ENCODE results near the gene USP3. TPM values are rescaled to one million over a fixed set of nuclear protein-coding genes. Genes with fewer than 3 reads are reported as not detected.

USP3 gene
- total and polyA plus RNA-seq, 2 of the 13 experiments (the other 11 are each of a cell fraction or from before 2014, with no cell fraction given): 14.3 to 61.2 TPM

DNA sequence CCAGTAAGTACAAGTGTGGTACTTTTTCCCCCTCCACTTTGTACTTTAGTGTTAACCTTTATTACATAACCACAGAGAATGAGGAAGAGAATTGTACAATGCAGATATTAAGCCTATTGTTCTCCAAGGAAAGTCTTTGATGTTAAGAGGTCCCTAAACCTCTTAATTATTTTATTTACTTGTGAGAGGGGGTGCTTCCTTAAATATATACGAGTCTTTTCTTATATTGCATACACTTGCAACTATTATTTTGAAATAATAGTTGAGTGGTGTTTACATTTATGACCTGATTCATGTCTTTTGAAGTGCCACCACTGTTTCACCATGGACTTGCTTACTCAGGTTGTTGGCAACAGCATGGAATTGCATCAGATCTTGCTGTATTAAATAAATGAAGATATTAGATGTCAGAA, 10.1 kb downstream of the USP3 start:
- H3K27me3 ChIP-seq (ENCODE audit: control insufficient read depth in 1 of 2, insufficient read depth in 2 of 2, low read length in 2 of 2): no peaks in the 10 kb centered on the region
- H3K9ac ChIP-seq (ENCODE audit: insufficient read depth, low read depth, low read length): no peak overlapping the region; the same call in 1 of the 2 replicates
- intact Hi-C loops (cut with micrococcal nuclease; ENCODE audit: unreplicated experiment) (loop anchor here (1.0 kb wide), 1 partner anchor 8 kb away; no protein-coding TSS in a partner anchor), in situ Hi-C loops (cut with HindIII; ENCODE audit: extremely low pct_ligation_motif_present, low pct_unique_long_range_greater_than_20kb) (no loop called here)
- peaks cover 25% of the 10 kb centered on the region for H4K20me1 ChIP-seq (ENCODE audit: insufficient read depth, low read length)
- CTCF ChIA-PET (ENCODE audit: low intra/inter-chr PET ratio, low total read pairs): no interaction called here
- POLR2A ChIA-PET: interaction anchor here (2.0 kb wide), 1 partner anchor 10 kb away, joined by 13 read pairs; the partner anchor contains the start of gene USP3
- FAIRE-seq (no peak), ATAC-seq (peak; percentile 48; the same call in 1 of the 3 replicates), DNase-seq (ENCODE audit: low spot score) (peak; percentile 76)
- no peaks in the 10 kb centered on the region for H3K9me3 ChIP-seq (ENCODE audit: low read length)
- WGBS (ENCODE audit: low lambda C conversion rate): 3% methylated on average over 1 of the region's 1 CpG
- BruUV-seq (replicated peaks): no TSS peak
- no peak overlapping the region for H2AFZ ChIP-seq (ENCODE audit: low read length)
- peak overlapping the region in 2 of 3 experiments; percentile 3 to 29; a peak in 1 of 6 replicates for H3K4me3 ChIP-seq (replicated peaks in 1 of 3; ENCODE audit: insufficient read depth in 1 of 3, low read depth in 2 of 3, low read length in 3 of 3)
- no peaks in the 10 kb centered on the region for H3K36me3 ChIP-seq (replicated peaks in 1 of 2; ENCODE audit: control insufficient read depth in 1 of 2, insufficient read depth in 2 of 2, low read length in 2 of 2)
- peaks cover 97% of the 10 kb centered on the region for H3K4me1 ChIP-seq (ENCODE audit: insufficient read depth, low read length)
- peaks cover 99% of the 10 kb centered on the region for H3K79me2 ChIP-seq (ENCODE audit: insufficient read depth, low read length)
- H3K27ac ChIP-seq (ENCODE audit: extremely low read length, insufficient read depth, low read length): peak overlapping the region; percentile 56
- H3K4me2 ChIP-seq (ENCODE audit: low read depth, low read length): peak overlapping the region; percentile 41
- TF ChIP-seq ZNF331 (CRISPR knock-in tag; IDR thresholded peaks at IDR 0.05) (no peak), FOXO1 (CRISPR knock-in tag; IDR thresholded peaks at IDR 0.05) (no peak), SOX5 (CRISPR knock-in tag; IDR thresholded peaks at IDR 0.05; ENCODE audit: borderline replicate concordance) (peak; percentile 99), REL (CRISPR knock-in tag; conservative IDR thresholded peaks at IDR 0.05) (no peak), NR2F2 (IDR thresholded peaks at IDR 0.05; ENCODE audit: borderline replicate concordance, low read depth) (no peak), ZNF296 (CRISPR knock-in tag; conservative IDR thresholded peaks at IDR 0.05) (no peak), BRD4 (CRISPR knock-in tag; IDR thresholded peaks at IDR 0.05) (no peak), ASH2L (IDR thresholded peaks at IDR 0.05; ENCODE audit: insufficient read length, low read depth, low read length) (peak; percentile 40), GATAD2A (CRISPR knock-in tag; IDR thresholded peaks at IDR 0.05) (peak; percentile 81), FOXC1 (CRISPR knock-in tag; IDR thresholded peaks at IDR 0.05; ENCODE audit: borderline replicate concordance) (no peak), ZNF33A (CRISPR knock-in tag; IDR thresholded peaks at IDR 0.05; ENCODE audit: borderline replicate concordance) (no peak), TCF7 (IDR thresholded peaks at IDR 0.05; ENCODE audit: low read depth) (peak; percentile 79), MIXL1 (CRISPR knock-in tag; IDR thresholded peaks at IDR 0.05) (0 out of 2 replicates have a peak, but pooled peaks have one; percentile 30), ELF4 (CRISPR knock-in tag; IDR thresholded peaks at IDR 0.05; ENCODE audit: borderline replicate concordance) (0 out of 2 replicates have a peak, but pooled peaks have one; percentile 32), ZNF747 (CRISPR knock-in tag; IDR thresholded peaks at IDR 0.05; ENCODE audit: borderline replicate concordance) (no peak), KAT7 (CRISPR knock-in tag; IDR thresholded peaks at IDR 0.05; ENCODE audit: borderline replicate concordance) (no peak)
- TF ChIP-seq, protein P1, sequence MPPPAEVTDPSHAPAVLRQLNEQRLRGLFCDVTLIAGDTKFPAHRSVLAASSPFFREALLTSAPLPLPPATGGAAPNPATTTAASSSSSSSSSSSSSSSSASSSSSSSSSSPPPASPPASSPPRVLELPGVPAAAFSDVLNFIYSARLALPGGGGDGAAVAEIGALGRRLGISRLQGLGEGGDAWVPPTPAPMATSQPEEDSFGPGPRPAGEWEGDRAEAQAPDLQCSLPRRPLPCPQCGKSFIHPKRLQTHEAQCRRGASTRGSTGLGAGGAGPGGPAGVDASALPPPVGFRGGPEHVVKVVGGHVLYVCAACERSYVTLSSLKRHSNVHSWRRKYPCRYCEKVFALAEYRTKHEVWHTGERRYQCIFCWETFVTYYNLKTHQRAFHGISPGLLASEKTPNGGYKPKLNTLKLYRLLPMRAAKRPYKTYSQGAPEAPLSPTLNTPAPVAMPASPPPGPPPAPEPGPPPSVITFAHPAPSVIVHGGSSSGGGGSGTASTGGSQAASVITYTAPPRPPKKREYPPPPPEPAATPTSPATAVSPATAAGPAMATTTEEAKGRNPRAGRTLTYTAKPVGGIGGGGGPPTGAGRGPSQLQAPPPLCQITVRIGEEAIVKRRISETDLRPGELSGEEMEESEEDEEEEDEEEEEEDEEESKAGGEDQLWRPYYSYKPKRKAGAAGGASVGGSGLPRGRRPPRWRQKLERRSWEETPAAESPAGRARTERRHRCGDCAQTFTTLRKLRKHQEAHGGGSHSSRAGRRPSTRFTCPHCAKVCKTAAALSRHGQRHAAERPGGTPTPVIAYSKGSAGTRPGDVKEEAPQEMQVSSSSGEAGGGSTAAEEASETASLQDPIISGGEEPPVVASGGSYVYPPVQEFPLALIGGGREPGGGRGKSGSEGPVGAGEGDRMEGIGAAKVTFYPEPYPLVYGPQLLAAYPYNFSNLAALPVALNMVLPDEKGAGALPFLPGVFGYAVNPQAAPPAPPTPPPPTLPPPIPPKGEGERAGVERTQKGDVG (CRISPR knock-in tag; IDR thresholded peaks at IDR 0.05; ENCODE audit: borderline replicate concordance): no peak
- TF ChIP-seq, protein P2, sequence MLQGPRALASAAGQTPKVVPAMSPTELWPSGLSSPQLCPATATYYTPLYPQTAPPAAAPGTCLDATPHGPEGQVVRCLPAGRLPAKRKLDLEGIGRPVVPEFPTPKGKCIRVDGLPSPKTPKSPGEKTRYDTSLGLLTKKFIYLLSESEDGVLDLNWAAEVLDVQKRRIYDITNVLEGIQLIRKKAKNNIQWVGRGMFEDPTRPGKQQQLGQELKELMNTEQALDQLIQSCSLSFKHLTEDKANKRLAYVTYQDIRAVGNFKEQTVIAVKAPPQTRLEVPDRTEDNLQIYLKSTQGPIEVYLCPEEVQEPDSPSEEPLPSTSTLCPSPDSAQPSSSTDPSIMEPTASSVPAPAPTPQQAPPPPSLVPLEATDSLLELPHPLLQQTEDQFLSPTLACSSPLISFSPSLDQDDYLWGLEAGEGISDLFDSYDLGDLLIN (CRISPR knock-in tag; IDR thresholded peaks at IDR 0.05; ENCODE audit: borderline replicate concordance): no peak
- TF ChIP-seq, protein P3, sequence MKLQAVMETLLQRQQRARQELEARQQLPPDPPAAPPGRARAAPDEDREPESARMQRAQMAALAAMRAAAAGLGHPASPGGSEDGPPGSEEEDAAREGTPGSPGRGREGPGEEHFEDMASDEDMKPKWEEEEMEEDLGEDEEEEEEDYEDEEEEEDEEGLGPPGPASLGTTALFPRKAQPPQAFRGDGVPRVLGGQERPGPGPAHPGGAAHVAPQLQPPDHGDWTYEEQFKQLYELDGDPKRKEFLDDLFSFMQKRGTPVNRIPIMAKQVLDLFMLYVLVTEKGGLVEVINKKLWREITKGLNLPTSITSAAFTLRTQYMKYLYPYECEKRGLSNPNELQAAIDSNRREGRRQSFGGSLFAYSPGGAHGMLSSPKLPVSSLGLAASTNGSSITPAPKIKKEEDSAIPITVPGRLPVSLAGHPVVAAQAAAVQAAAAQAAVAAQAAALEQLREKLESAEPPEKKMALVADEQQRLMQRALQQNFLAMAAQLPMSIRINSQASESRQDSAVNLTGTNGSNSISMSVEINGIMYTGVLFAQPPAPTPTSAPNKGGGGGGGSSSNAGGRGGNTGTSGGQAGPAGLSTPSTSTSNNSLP (IDR thresholded peaks at IDR 0.05; ENCODE audit: low read depth, low read length): peak; percentile 91

Data from HepG2 (cell line).